ENCODE data around the gene PKDREJ.
A peak's percentile ranks its signal among the peaks of the same experiment; 100 is the strongest.

PKDREJ gene

GRCh38 chr22:46250783-46251125, 12.4 kb downstream of the PKDREJ start:
- Histone ChIP-seq H3K4me3 (ENCODE audit: low read length) (peak overlapping the region; percentile 92), H3K9ac (ENCODE audit: low read length) (peak overlapping the region; percentile 80), H3K27me3 (ENCODE audit: control insufficient read depth, insufficient read depth, low read length) (no peaks in the 10 kb centered on the region), H3K36me3 (ENCODE audit: control insufficient read depth, insufficient read depth, low read length) (no peaks in the 10 kb centered on the region), H3K27ac (ENCODE audit: low read depth, low read length) (peak overlapping the region; percentile 87), H3K4me1 (ENCODE audit: control insufficient read depth, insufficient read depth, low read length) (peaks cover 14% of the 10 kb centered on the region)

- H3K27me3 ChIP-seq (ENCODE audit: control insufficient read depth, insufficient read depth, low read length): no peaks in the 10 kb centered on the region
- peak within 1 kb of the TSS; percentile 89 for H3K9ac ChIP-seq (ENCODE audit: low read length)
- H3K4me1 ChIP-seq (ENCODE audit: control insufficient read depth, insufficient read depth, low read length): peaks cover 14% of the 10 kb centered on the region
- peak within 1 kb of the TSS; percentile 87 for H3K27ac ChIP-seq (ENCODE audit: low read depth, low read length)
- no peaks in the 10 kb centered on the region for H3K36me3 ChIP-seq (ENCODE audit: control insufficient read depth, insufficient read depth, low read length)
- H3K4me3 ChIP-seq (ENCODE audit: low read length): peak within 1 kb of the TSS; percentile 92
These were observed 12.9 kb downstream of the PKDREJ start, which contains the start of gene CDPF1 for GRCh38 chr22:46250035-46250782. TSS of gene CDPF1 (minus strand) at chr22:46250293. CDS start at chr22:46248284, 2,009 bp downstream.

- Histone ChIP-seq H3K27me3 (ENCODE audit: control insufficient read depth, insufficient read depth, low read length) (no peaks in the 10 kb centered on the region), H3K36me3 (ENCODE audit: control insufficient read depth, insufficient read depth, low read length) (no peaks in the 10 kb centered on the region), H3K4me3 (ENCODE audit: low read length) (no peak overlapping the region), H3K27ac (ENCODE audit: low read depth, low read length) (no peak overlapping the region), H3K4me1 (ENCODE audit: control insufficient read depth, insufficient read depth, low read length) (peaks cover 14% of the 10 kb centered on the region), H3K9ac (ENCODE audit: low read length) (no peak overlapping the region)
These were observed 15.6 kb downstream of the PKDREJ start for GRCh38 chr22:46247443-46247975.

- Histone ChIP-seq H3K27ac (ENCODE audit: low read depth, low read length) (no peak overlapping the region), H3K9ac (ENCODE audit: low read length) (no peak overlapping the region), H3K36me3 (ENCODE audit: control insufficient read depth, insufficient read depth, low read length) (no peaks in the 10 kb centered on the region), H3K27me3 (ENCODE audit: control insufficient read depth, insufficient read depth, low read length) (no peaks in the 10 kb centered on the region), H3K4me1 (ENCODE audit: control insufficient read depth, insufficient read depth, low read length) (peaks cover 10% of the 10 kb centered on the region), H3K4me3 (ENCODE audit: low read length) (no peak overlapping the region)
These were observed 17.0 kb downstream of the PKDREJ start for GRCh38 chr22:46246178-46246577.

DNA sequence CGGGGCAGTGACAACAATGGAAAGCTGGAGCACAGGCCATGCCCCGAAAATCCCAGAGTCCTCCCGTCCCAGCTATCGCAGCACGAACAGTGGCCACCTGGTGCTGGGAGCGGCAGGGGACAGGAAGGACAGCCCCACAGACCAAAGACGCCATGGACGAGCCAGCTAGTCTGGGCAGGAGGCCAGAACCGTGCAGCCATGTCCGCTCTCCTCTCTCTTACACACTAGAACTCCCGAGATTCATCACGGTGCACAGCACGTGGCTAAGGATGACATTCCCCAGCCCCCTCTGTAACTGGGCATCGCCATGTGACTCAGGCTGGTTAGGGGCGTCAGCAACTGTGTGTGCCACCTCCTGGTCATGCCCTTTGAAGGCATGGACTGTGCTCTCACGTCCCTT, 17.6 kb downstream of the PKDREJ start:
- Histone ChIP-seq H3K36me3 (ENCODE audit: control insufficient read depth, insufficient read depth, low read length) (no peaks in the 10 kb centered on the region), H3K9ac (ENCODE audit: low read length) (no peak overlapping the region), H3K27me3 (ENCODE audit: control insufficient read depth, insufficient read depth, low read length) (no peaks in the 10 kb centered on the region), H3K4me1 (ENCODE audit: control insufficient read depth, insufficient read depth, low read length) (peaks cover 4% of the 10 kb centered on the region), H3K4me3 (ENCODE audit: low read length) (no peak overlapping the region), H3K27ac (ENCODE audit: low read depth, low read length) (peak overlapping the region; percentile 48)

DNA sequence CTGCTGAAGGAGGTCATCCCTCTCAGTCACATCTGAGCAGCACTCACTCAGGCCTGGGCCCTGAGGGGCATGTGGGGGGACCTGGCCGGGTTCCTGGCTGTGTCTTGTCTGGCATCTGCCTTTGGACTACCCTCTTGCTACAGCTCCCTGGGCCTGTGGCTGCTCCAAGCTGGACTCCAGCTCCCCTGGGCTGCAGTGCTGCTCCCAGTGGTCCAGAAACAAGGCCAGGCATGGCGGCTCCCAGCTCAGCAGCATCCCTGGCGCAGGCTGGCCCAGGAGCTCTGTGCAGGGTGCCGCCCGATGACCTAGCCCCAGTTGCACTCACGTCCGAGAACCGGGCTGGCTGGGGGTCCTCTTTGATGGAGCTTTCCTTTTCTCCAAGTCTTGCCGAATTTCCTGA, 18.4 kb downstream of the PKDREJ start:
- Histone ChIP-seq H3K4me1 (ENCODE audit: control insufficient read depth, insufficient read depth, low read length) (peaks cover 4% of the 10 kb centered on the region), H3K36me3 (ENCODE audit: control insufficient read depth, insufficient read depth, low read length) (no peaks in the 10 kb centered on the region), H3K9ac (ENCODE audit: low read length) (no peak overlapping the region), H3K27me3 (ENCODE audit: control insufficient read depth, insufficient read depth, low read length) (no peaks in the 10 kb centered on the region), H3K27ac (ENCODE audit: low read depth, low read length) (no peak overlapping the region), H3K4me3 (ENCODE audit: low read length) (no peak overlapping the region)

GRCh38 chr22:46242076-46242475, 21.1 kb downstream of the PKDREJ start:
- Histone ChIP-seq H3K27me3 (ENCODE audit: control insufficient read depth, insufficient read depth, low read length) (no peaks in the 10 kb centered on the region), H3K4me3 (ENCODE audit: low read length) (no peak overlapping the region), H3K36me3 (ENCODE audit: control insufficient read depth, insufficient read depth, low read length) (no peaks in the 10 kb centered on the region), H3K27ac (ENCODE audit: low read depth, low read length) (no peak overlapping the region), H3K4me1 (ENCODE audit: control insufficient read depth, insufficient read depth, low read length) (peaks cover 11% of the 10 kb centered on the region), H3K9ac (ENCODE audit: low read length) (no peak overlapping the region)

- Histone ChIP-seq H3K9ac (ENCODE audit: low read length) (no peak overlapping the region), H3K36me3 (ENCODE audit: control insufficient read depth, insufficient read depth, low read length) (no peaks in the 10 kb centered on the region), H3K27ac (ENCODE audit: low read depth, low read length) (no peak overlapping the region), H3K4me3 (ENCODE audit: low read length) (no peak overlapping the region), H3K27me3 (ENCODE audit: control insufficient read depth, insufficient read depth, low read length) (no peaks in the 10 kb centered on the region), H3K4me1 (ENCODE audit: control insufficient read depth, insufficient read depth, low read length) (peaks cover 11% of the 10 kb centered on the region)
These were observed 21.6 kb downstream of the PKDREJ start for GRCh38 chr22:46241396-46242007.

DNA sequence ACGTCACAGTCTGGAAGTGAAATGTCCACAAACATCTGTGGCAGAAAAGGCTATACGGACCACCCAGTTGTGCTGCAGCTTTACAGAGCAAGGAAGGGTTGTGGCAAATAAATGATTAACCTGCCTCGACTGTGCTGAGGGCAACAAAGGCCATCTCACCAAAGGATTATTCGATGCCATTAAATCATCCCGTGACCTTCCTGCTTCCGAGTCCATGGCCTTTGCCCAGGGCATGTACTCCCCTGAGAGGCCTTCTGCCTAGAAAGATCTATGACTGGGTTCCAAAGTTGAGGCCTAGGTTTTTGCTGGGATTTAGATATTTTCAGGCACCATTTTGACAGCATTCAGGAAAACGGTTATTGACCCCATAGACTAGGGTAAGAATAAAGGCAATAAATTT, 22.2 kb downstream of the PKDREJ start:
- H3K27ac ChIP-seq (ENCODE audit: low read depth, low read length): no peak overlapping the region
- no peaks in the 10 kb centered on the region for H3K27me3 ChIP-seq (ENCODE audit: control insufficient read depth, insufficient read depth, low read length)
- no peak overlapping the region for H3K9ac ChIP-seq (ENCODE audit: low read length)
- no peak overlapping the region for H3K4me3 ChIP-seq (ENCODE audit: low read length)
- H3K4me1 ChIP-seq (ENCODE audit: control insufficient read depth, insufficient read depth, low read length): peaks cover 11% of the 10 kb centered on the region
- no peaks in the 10 kb centered on the region for H3K36me3 ChIP-seq (ENCODE audit: control insufficient read depth, insufficient read depth, low read length)

GRCh38 chr22:46240506-46240905, 22.6 kb downstream of the PKDREJ start:
- Histone ChIP-seq H3K36me3 (ENCODE audit: control insufficient read depth, insufficient read depth, low read length) (no peaks in the 10 kb centered on the region), H3K27ac (ENCODE audit: low read depth, low read length) (no peak overlapping the region), H3K4me1 (ENCODE audit: control insufficient read depth, insufficient read depth, low read length) (peaks cover 11% of the 10 kb centered on the region), H3K9ac (ENCODE audit: low read length) (no peak overlapping the region), H3K4me3 (ENCODE audit: low read length) (no peak overlapping the region), H3K27me3 (ENCODE audit: control insufficient read depth, insufficient read depth, low read length) (no peaks in the 10 kb centered on the region)

GRCh38 chr22:46240073-46240472, 23.1 kb downstream of the PKDREJ start:
- H3K27me3 ChIP-seq (ENCODE audit: control insufficient read depth, insufficient read depth, low read length): no peaks in the 10 kb centered on the region
- H3K27ac ChIP-seq (ENCODE audit: low read depth, low read length): no peak overlapping the region
- no peak overlapping the region for H3K4me3 ChIP-seq (ENCODE audit: low read length)
- no peak overlapping the region for H3K9ac ChIP-seq (ENCODE audit: low read length)
- no peaks in the 10 kb centered on the region for H3K36me3 ChIP-seq (ENCODE audit: control insufficient read depth, insufficient read depth, low read length)
- H3K4me1 ChIP-seq (ENCODE audit: control insufficient read depth, insufficient read depth, low read length): peaks cover 11% of the 10 kb centered on the region

DNA sequence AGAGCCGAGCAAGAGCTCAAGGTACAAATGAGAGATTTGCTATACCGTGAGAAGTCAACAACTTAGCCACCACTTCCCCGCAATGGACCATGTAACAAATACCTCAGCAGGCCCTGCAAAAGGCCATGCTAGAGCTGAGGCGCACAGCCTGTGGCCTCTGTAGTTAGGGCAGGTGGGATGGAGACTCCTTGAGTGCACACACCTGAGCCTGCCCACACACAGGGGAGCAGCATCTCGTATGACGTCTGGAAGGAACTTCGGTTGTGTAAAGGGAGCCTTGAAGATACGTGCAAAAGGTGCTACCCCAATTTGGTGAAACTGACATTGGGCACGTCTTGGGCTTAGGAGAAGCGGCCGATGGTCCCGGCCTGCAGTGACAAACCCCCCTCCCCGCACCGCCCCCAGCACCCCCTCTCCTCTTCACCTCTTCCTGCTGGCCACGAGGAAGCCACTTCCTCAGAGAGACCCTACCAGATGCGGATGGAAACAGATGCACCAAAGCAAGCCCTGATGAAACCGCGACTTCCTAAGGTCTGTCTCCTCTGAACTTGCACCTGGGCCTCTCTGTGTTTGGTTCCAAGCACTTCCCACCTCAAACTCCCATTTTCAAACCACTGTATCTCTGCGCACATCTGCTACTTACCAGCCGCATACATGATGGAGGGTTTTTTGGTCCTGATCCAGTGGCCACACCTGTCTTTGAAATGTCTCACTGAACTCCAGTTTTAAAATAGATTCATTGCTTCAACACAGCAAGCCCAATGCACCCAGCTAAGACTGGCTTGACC, 23.7 kb downstream of the PKDREJ start:
- no peaks in the 10 kb centered on the region for H3K27me3 ChIP-seq (ENCODE audit: control insufficient read depth, insufficient read depth, low read length)
- H3K4me1 ChIP-seq (ENCODE audit: control insufficient read depth, insufficient read depth, low read length): peaks cover 11% of the 10 kb centered on the region
- H3K36me3 ChIP-seq (ENCODE audit: control insufficient read depth, insufficient read depth, low read length): no peaks in the 10 kb centered on the region
- H3K27ac ChIP-seq (ENCODE audit: low read depth, low read length): peak overlapping the region; percentile 67
- no peak overlapping the region for H3K4me3 ChIP-seq (ENCODE audit: low read length)
- H3K9ac ChIP-seq (ENCODE audit: low read length): no peak overlapping the region
